ENCODE results near the gene TOMM40L. TPM values are rescaled to one million over a fixed set of nuclear protein-coding genes. Genes with fewer than 3 reads are reported as not detected.
A peak's percentile ranks its signal among the peaks of the same experiment; 100 is the strongest.
"Not testable (repeated sequence)": the region's sequence is repeated elsewhere in the genome, so short reads cannot be mapped to it uniquely, and the experiment has no call there.

TOMM40L gene
- total RNA-seq, 2 donors from 2014 or later: 31.2 to 34.8 TPM

GRCh38 chr1:161216945-161217712, 8.7 kb upstream of the TOMM40L start:
- intact Hi-C loops (cut with DNase I): no loop called here
- DNase-seq: peak; percentile 36
- peak; percentile 58 to 78 for ATAC-seq

GRCh38 chr1:161217831-161218230, 8.0 kb upstream of the TOMM40L start:
- intact Hi-C loops (cut with DNase I): no loop called here
- peak in 1 of 2 donors; percentile 8 for ATAC-seq
- DNase-seq: no peak

- intact Hi-C loops (cut with DNase I): no loop called here
- no peak for DNase-seq
- no peak for ATAC-seq
Measured at GRCh38 chr1:161218301-161219077, 7.4 kb upstream of the TOMM40L start.

- ATAC-seq (no peak), DNase-seq (no peak)
- intact Hi-C loops (cut with DNase I): no loop called here
Measured at GRCh38 chr1:161219078-161219892, 6.6 kb upstream of the TOMM40L start.

- intact Hi-C loops (cut with DNase I): loop anchor here (5.0 to 10.0 kb wide), 2 partner anchors 92 to 165 kb away; partner anchors contain the start of gene SDHC (in 1 of the 2)
Measured at GRCh38 chr1:161220002-161220401, 5.9 kb upstream of the TOMM40L start.

GRCh38 chr1:161222175-161223019, 3.5 kb upstream of the TOMM40L start:
- DNase-seq (peak; percentile 11), ATAC-seq (no peak)
- intact Hi-C loops (cut with DNase I): loop anchor here (5.0 to 10.0 kb wide), 2 partner anchors 90 to 162 kb away; partner anchors contain the start of gene SDHC (in 1 of the 2)

More at GRCh38 chr1:161220002-161220401, 5.9 kb upstream of the TOMM40L start:
- DNase-seq (no peak), ATAC-seq (no peak)

GRCh38 chr1:161223805-161224694, 1.8 kb upstream of the TOMM40L start:
- ATAC-seq (no peak), DNase-seq (no peak)
- intact Hi-C loops (cut with DNase I): loop anchor here (2.0 to 10.0 kb wide), 3 partner anchors 15 to 161 kb away; partner anchors contain the start of gene SDHC (in 1 of the 2)

- intact Hi-C loops (cut with DNase I): loop anchor here (2.0 to 10.0 kb wide), 3 partner anchors 16 to 160 kb away; partner anchors contain the start of gene SDHC (in 1 of the 2)
- DNase-seq, ATAC-seq: not testable (repeated sequence)
Measured at GRCh38 chr1:161224695-161225087, 1.2 kb upstream of the TOMM40L start.

GRCh38 chr1:161225178-161225533, 704 bp upstream of the TOMM40L start:
- DNase-seq: no peak
- ATAC-seq: no peak
- intact Hi-C loops (cut with DNase I): loop anchor here (2.0 to 10.0 kb wide), 2 partner anchors 16 to 160 kb away; no protein-coding TSS in a partner anchor

- intact Hi-C loops (cut with DNase I): loop anchor here (2.0 to 10.0 kb wide), 2 partner anchors 156 to 158 kb away; no protein-coding TSS in a partner anchor
- DNase-seq: no peak
- ATAC-seq: peak in 1 of 2 donors; percentile 0
Measured at GRCh38 chr1:161226320-161226711, 456 bp downstream of the TOMM40L start.

GRCh38 chr1:161226759-161227158, 899 bp downstream of the TOMM40L start:
- ATAC-seq: no peak
- no peak for DNase-seq
- intact Hi-C loops (cut with DNase I): loop anchor here (2.0 to 10.0 kb wide), 2 partner anchors 156 to 158 kb away; no protein-coding TSS in a partner anchor

- intact Hi-C loops (cut with DNase I): loop anchor here (2.0 to 10.0 kb wide), 2 partner anchors 155 to 157 kb away; no protein-coding TSS in a partner anchor
- ATAC-seq (peak; percentile 53 to 57), DNase-seq (peak; percentile 90)
Measured at GRCh38 chr1:161227196-161227871, 1.5 kb downstream of the TOMM40L start.

GRCh38 chr1:161228032-161228431, 2.2 kb downstream of the TOMM40L start:
- ATAC-seq: no peak
- DNase-seq: no peak
- intact Hi-C loops (cut with DNase I): loop anchor here in 1 of 2 donors (10.0 kb wide), 1 partner anchor 157 kb away; no protein-coding TSS in a partner anchor

GRCh38 chr1:161229896-161230295, 4.0 kb downstream of the TOMM40L start:
- DNase-seq (no peak), ATAC-seq (no peak)
- intact Hi-C loops (cut with DNase I): loop anchor here in 1 of 2 donors (10.0 kb wide), 2 partner anchors 55 to 155 kb away; no protein-coding TSS in a partner anchor

- no peak for ATAC-seq
- intact Hi-C loops (cut with DNase I): loop anchor here in 1 of 2 donors (10.0 kb wide), 1 partner anchor 54 kb away; no protein-coding TSS in a partner anchor
- no peak for DNase-seq
Measured at GRCh38 chr1:161230762-161231161, 4.9 kb downstream of the TOMM40L start.

GRCh38 chr1:161233102-161233501, 7.2 kb downstream of the TOMM40L start:
- no peak for DNase-seq

More at GRCh38 chr1:161233102-161233501, 7.2 kb downstream of the TOMM40L start:
- ATAC-seq: no peak
- intact Hi-C loops (cut with DNase I): loop anchor here in 1 of 2 donors (10.0 kb wide), 1 partner anchor 52 kb away; no protein-coding TSS in a partner anchor

Measured in left cardiac atrium (tissue), 4 donors.